GM23248 (cell line): Measurements from ENCODE around the gene KLF2. TPM values are rescaled to one million over a fixed set of nuclear protein-coding genes. Genes with fewer than 3 reads are reported as not detected.

Experiments used
- DNase-seq: peaks from one replicate; pipeline ENCODE4 v3.0.0-alpha.2; 2015
- H2AFZ ChIP-seq: fragments of 200-600 bp; sonication (generic); 2 replicates; pipeline ENCODE4 v1.6.1; 2016; ENCODE audit warnings: antibody characterized with exemption
- H3F3A ChIP-seq: fragments of 200-600 bp; sonication (generic); 2 replicates; pipeline ENCODE4 v1.6.1; 2016; ENCODE audit warnings: mild to moderate bottlenecking, antibody characterized with exemption, mixed run types; ENCODE audit not compliant: insufficient read depth
- H3K27ac ChIP-seq: fragments of 200-600 bp; sonication (generic); 2 replicates; pipeline ENCODE4 v1.5.1; 2016; ENCODE audit warnings: mild to moderate bottlenecking
- H3K27me3 ChIP-seq: fragments of 200-600 bp; sonication (generic); replicated peaks from 2 replicates; pipeline ENCODE4 v1.6.1; 2016; ENCODE audit warnings: mild to moderate bottlenecking; ENCODE audit not compliant: insufficient read depth
- H3K36me3 ChIP-seq: fragments of 200-600 bp; sonication (generic); 2 replicates; pipeline ENCODE4 v1.6.1; 2016; ENCODE audit warnings: low read depth, mild to moderate bottlenecking
- H3K4me1 ChIP-seq: fragments of 200-600 bp; sonication (generic); 2 replicates; pipeline ENCODE4 v1.6.1; 2016; ENCODE audit warnings: mild to moderate bottlenecking; ENCODE audit not compliant: insufficient read depth
- H3K4me2 ChIP-seq: fragments of 200-600 bp; sonication (generic); one replicate; pipeline ENCODE4 v1.6.1; 2016; ENCODE audit warnings: mild to moderate bottlenecking; ENCODE audit not compliant: unreplicated experiment
- H3K4me3 ChIP-seq: fragments of 200-600 bp; sonication (generic); 2 replicates; pipeline ENCODE4 v1.5.1; 2016; ENCODE audit warnings: mild to moderate bottlenecking
- H3K79me2 ChIP-seq: fragments of 200-600 bp; sonication (generic); 2 replicates; pipeline ENCODE4 v1.6.1; 2016; ENCODE audit warnings: mild to moderate bottlenecking; ENCODE audit not compliant: insufficient read depth
- H3K9ac ChIP-seq: fragments of 200-600 bp; sonication (generic); 2 replicates; pipeline ENCODE4 v1.6.1; 2016; ENCODE audit warnings: mild to moderate bottlenecking
- H3K9me2 ChIP-seq: fragments of 200-600 bp; sonication (generic); 2 replicates; pipeline ENCODE4 v1.6.1; 2016; ENCODE audit warnings: mixed run types, mild to moderate bottlenecking, moderate library complexity; ENCODE audit not compliant: insufficient read depth
- H3K9me3 ChIP-seq: fragments of 200-600 bp; sonication (generic); one replicate; pipeline ENCODE4 v1.6.1; 2017; ENCODE audit warnings: low read depth
- H4K20me1 ChIP-seq: fragments of 200-600 bp; sonication (generic); 2 replicates; pipeline ENCODE4 v1.6.0; 2016; ENCODE audit not compliant: insufficient read depth
- EZH2 ChIP-seq: fragments of 200-600 bp; sonication (generic); IDR thresholded peaks from 2 replicates; pipeline ENCODE4 v1.6.1; 2018; ENCODE audit warnings: antibody characterized with exemption, mild to moderate bottlenecking; ENCODE audit not compliant: insufficient read depth, poor library complexity, severe bottlenecking
- EZH2phosphoT487 ChIP-seq: fragments of 200-600 bp; sonication (generic); IDR thresholded peaks from 2 replicates; pipeline ENCODE4 v1.6.1; 2018; ENCODE audit warnings: antibody characterized with exemption, moderate library complexity, mild to moderate bottlenecking, low read depth; ENCODE audit not compliant: insufficient read depth
- WGBS, 2 experiments: methylation state at CpG; one replicate each; pipeline ENCODE4 v1.1.6; 2015 to 2017; ENCODE audit warnings: low lambda C conversion rate in 2 of 2, low coverage in 1 of 2; ENCODE audit errors: missing lambda C conversion rate in 2 of 2; 5-methylcytosine and 5-hydroxymethylcytosine counted together
- in situ Hi-C: fragments of 300-500 bp; cut with MboI; formaldehyde crosslinking; loops from 2 replicates; pipeline ENCODE4 v1.15.0; 2020
- polyA plus RNA-seq: library from polyadenylated mRNA; unstranded; fragments of >200 nt; fragmentation: Nextera tagmentation; extraction: Ambion mirVana; gene quantifications from 2 replicates; pipeline ENCODE4 v1.2.1, GENCODE V29; 2016
- total RNA-seq: library from RNA; depleted of rRNA; stranded (reverse); fragments of >200 nt; shearing (Covaris generic); gene quantifications from 2 replicates; pipeline ENCODE4 v1.2.3, GENCODE V29; 2014

KLF2 gene
- total and polyA plus RNA-seq, 2 experiments from 2014 or later, result 7.8 to 11.3 TPM

DNA sequence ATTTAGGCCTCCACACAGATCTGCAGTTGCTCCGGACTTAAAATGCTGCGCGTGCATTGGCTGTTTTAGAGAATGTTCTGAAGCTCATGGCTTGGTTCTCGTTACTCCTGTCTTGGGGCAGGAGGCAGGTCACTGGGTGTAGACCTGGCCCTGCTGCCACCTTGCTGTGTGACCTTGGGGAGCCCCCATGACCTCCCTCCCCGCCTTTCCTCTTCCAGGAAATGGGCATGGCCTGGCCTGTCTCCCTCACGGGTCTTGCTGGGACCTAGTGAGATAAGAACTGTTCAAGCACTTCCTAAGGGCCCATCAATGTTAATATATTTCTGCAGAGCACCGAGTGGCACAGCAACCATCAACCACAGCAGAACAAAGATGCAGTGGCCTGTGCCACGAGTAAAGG is 49.4 kb downstream of the KLF2 start:
- no peaks in the 10 kb centered on the region for H4K20me1 ChIP-seq
- H3K9me2 ChIP-seq, result no peaks in the 10 kb centered on the region
- no peak for DNase-seq
- H3K79me2 ChIP-seq, result no peaks in the 10 kb centered on the region
- no peak overlapping the region for H3K9ac ChIP-seq
- 81 to 85% methylated on average over 8 of the region's 8 CpGs for WGBS, 2 experiments
- H3F3A ChIP-seq, result 0 out of 2 replicates have a peak, but pooled peaks cover 7% of the 10 kb centered on the region
- no peak for TF ChIP-seq EZH2phosphoT487
- no peak for TF ChIP-seq EZH2
- H3K4me2 ChIP-seq, result no peak overlapping the region
- peaks cover 8% of the 10 kb centered on the region; the same call in 1 of the 2 replicates for H3K4me1 ChIP-seq
- no peaks in the 10 kb centered on the region for H3K27me3 ChIP-seq
- no peak overlapping the region for H3K4me3 ChIP-seq
- H3K27ac ChIP-seq, result no peak overlapping the region
- H2AFZ ChIP-seq, result no peak overlapping the region
- in situ Hi-C loops, result no loop called here
- no peaks in the 10 kb centered on the region for H3K9me3 ChIP-seq
- no peaks in the 10 kb centered on the region; the same call in 1 of the 2 replicates for H3K36me3 ChIP-seq

DNA sequence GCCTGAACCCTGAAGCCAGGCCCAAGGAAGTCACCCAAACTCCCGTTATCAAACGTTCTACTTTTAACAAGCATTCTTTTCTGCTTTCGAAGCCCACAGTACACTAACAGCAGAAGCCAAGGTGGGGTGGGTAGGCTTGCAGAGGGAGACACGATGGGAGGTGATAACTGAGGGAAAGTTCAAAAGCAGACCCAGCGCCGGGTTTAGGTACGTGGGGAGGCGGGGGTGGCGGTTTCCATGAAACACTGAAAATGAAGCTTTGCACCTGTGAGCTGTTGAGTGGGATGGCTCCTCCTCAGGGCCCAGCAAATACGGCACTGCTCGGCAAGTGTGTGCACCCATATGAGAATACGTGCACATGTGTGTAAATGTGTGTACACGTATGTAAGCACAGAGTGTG is 49.8 kb downstream of the KLF2 start:
- no peaks in the 10 kb centered on the region for H3K9me3 ChIP-seq
- H2AFZ ChIP-seq, result no peak overlapping the region
- H3K4me2 ChIP-seq, result no peak overlapping the region
- 91 to 94% methylated on average over 13 of the region's 13 CpGs for WGBS, 2 experiments
- no peaks in the 10 kb centered on the region for H4K20me1 ChIP-seq
- H3K27me3 ChIP-seq, result no peaks in the 10 kb centered on the region
- H3K27ac ChIP-seq, result no peak overlapping the region
- no peak for DNase-seq
- no peaks in the 10 kb centered on the region for H3K79me2 ChIP-seq
- H3K4me1 ChIP-seq, result peaks cover 8% of the 10 kb centered on the region; the same call in 1 of the 2 replicates
- TF ChIP-seq EZH2 (no peak), EZH2phosphoT487 (no peak)
- in situ Hi-C loops, result no loop called here
- H3K36me3 ChIP-seq, result no peaks in the 10 kb centered on the region; the same call in 1 of the 2 replicates
- H3F3A ChIP-seq, result 0 out of 2 replicates have a peak, but pooled peaks cover 7% of the 10 kb centered on the region
- H3K9ac ChIP-seq, result no peak overlapping the region
- no peaks in the 10 kb centered on the region for H3K9me2 ChIP-seq
- no peak overlapping the region for H3K4me3 ChIP-seq

DNA sequence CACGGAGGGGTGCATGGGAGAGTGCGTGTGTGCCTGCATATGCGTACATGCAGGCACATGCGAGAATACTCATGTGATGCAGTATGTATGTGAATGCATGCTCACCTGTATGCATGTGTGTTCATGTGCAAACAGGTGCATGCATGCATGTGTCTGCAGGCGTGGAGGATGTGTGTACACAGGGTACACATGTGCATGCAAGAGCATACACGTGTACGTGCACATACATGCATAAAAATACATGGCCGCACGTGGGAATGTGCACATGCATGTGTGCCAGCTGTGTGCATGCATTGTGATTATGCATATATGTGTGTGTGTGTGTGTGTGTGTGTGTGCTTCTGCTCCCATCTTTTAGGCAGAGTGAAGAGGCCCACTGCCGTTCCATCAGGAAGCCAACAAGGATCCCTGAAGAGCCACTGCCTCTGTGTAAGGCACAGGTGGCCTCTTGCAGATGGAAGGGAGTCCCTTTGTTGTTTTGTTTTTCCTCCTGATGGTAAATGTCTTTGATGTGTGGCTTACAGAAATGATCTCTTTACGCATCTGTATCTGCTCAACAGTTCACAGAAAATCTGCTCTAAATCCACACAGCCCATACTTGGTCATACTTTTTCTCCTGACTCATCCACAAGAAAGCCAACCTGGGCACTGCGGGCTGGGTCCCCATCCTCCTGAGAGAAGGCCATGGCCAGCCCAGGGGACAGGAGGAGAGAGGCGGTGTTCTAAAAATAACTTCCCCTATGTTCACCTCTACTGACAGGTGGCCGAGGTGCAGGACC is 50.7 kb downstream of the KLF2 start:
- no peaks in the 10 kb centered on the region for H3K27me3 ChIP-seq
- H3K4me3 ChIP-seq, result no peak overlapping the region
- 94% methylated on average over 14 of the region's 14 CpGs for WGBS, 2 experiments
- H3K9me2 ChIP-seq, result no peaks in the 10 kb centered on the region
- no peaks in the 10 kb centered on the region; the same call in 1 of the 2 replicates for H3K36me3 ChIP-seq
- H3K9ac ChIP-seq, result no peak overlapping the region
- no peak overlapping the region for H3K27ac ChIP-seq
- no peak for TF ChIP-seq EZH2
- H3K4me2 ChIP-seq, result no peak overlapping the region
- H3F3A ChIP-seq, result 0 out of 2 replicates have a peak, but pooled peaks cover 7% of the 10 kb centered on the region
- no peak for DNase-seq
- H3K9me3 ChIP-seq, result no peaks in the 10 kb centered on the region
- no peaks in the 10 kb centered on the region for H3K79me2 ChIP-seq
- peaks cover 8% of the 10 kb centered on the region; the same call in 1 of the 2 replicates for H3K4me1 ChIP-seq
- in situ Hi-C loops, result loop anchor here (25.0 kb wide), 1 partner anchor 738 kb away; the partner anchor contains the start of gene CYP4F3
- no peaks in the 10 kb centered on the region for H4K20me1 ChIP-seq
- H2AFZ ChIP-seq, result no peak overlapping the region

DNA sequence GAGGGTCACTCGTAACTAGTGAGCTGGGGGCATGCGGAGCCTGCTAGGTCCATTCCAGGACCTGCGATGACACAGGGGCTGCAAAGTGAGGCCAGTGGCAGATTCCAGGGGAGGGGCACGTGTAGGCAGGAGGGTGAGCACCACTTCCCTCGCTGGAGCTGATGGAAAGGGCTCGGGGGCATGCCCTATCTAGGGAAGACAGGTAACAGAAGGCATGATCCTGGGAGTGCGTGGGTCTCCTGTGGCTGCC is 51.2 kb downstream of the KLF2 start:
- no peaks in the 10 kb centered on the region for H3K79me2 ChIP-seq
- TF ChIP-seq EZH2, result no peak
- TF ChIP-seq EZH2phosphoT487, result no peak
- H3K9me3 ChIP-seq, result no peaks in the 10 kb centered on the region
- 98 to 100% methylated on average over 6 of the region's 7 CpGs for WGBS, 2 experiments
- no peak overlapping the region for H3K9ac ChIP-seq
- 0 out of 2 replicates have a peak, but pooled peaks cover 7% of the 10 kb centered on the region for H3F3A ChIP-seq
- no peaks in the 10 kb centered on the region for H4K20me1 ChIP-seq
- no peak overlapping the region for H2AFZ ChIP-seq
- no peak overlapping the region for H3K4me3 ChIP-seq
- no peaks in the 10 kb centered on the region; the same call in 1 of the 2 replicates for H3K36me3 ChIP-seq
- in situ Hi-C loops, result loop anchor here (25.0 kb wide), 1 partner anchor 739 kb away; the partner anchor contains the start of gene CYP4F3
- no peak overlapping the region for H3K27ac ChIP-seq
- H3K9me2 ChIP-seq, result no peaks in the 10 kb centered on the region
- H3K27me3 ChIP-seq, result no peaks in the 10 kb centered on the region
- no peak for DNase-seq
- H3K4me1 ChIP-seq, result peaks cover 8% of the 10 kb centered on the region; the same call in 1 of the 2 replicates
- H3K4me2 ChIP-seq, result no peak overlapping the region
